ENCODE results near the gene WNK4. TPM values are rescaled to one million over a fixed set of nuclear protein-coding genes. Genes with fewer than 3 reads are reported as not detected.
A peak's percentile ranks its signal among the peaks of the same experiment; 100 is the strongest.

WNK4 gene
- total RNA-seq, 1 experiment from 2014 or later, result 1.5 TPM

DNA sequence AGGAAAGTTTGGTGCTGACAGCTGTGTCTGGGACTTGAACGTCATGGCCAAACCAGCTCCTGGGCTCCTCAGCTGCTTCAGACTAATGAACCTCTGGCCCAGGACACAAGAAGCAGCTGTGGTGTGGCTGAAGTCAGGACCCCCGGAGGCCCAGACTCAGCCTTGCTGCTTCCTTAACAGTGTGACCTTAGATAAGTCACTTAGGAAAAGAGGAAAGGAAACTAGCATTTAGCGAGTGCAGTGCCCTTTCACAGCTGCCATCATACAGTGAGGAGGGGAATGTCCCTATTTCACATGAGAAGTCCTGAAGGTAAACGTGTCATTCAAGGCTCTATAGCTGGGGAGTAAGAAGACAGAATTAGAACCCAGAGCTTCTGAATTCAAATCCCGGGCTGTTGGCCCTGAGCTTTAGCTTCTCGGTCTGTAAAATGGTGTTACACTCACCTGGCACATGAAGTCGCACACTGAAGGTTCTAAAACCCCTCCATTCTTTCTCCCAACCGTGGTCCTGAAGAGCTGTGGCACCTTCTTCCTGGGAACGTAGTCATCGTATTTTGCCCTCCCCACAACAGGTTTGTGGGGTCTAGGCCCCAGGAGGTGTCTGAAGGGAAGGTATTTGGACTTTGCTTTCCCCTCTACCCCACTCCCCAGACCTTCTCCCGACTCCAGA lies 20.3 kb upstream of the WNK4 start (continued):
- TF ChIP-seq, protein P1, sequence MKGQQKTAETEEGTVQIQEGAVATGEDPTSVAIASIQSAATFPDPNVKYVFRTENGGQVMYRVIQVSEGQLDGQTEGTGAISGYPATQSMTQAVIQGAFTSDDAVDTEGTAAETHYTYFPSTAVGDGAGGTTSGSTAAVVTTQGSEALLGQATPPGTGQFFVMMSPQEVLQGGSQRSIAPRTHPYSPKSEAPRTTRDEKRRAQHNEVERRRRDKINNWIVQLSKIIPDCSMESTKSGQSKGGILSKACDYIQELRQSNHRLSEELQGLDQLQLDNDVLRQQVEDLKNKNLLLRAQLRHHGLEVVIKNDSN (CRISPR knock-in tag; IDR thresholded peaks at IDR 0.05), result no peak
- TF ChIP-seq IRF2 (CRISPR knock-in tag; IDR thresholded peaks at IDR 0.05; ENCODE audit: borderline replicate concordance, low read depth) (no peak), RELA (CRISPR knock-in tag; IDR thresholded peaks at IDR 0.05; ENCODE audit: borderline replicate concordance) (no peak), TP53 (CRISPR knock-in tag; IDR thresholded peaks at IDR 0.05) (no peak)

GRCh38 chr17:42760652-42761581 lies 19.5 kb upstream of the WNK4 start, which contains the start of gene RAMP2:
Gene RAMP2, plus strand, starts transcription at chr17:42761227. Its CDS starts 35 bp downstream, at chr17:42761262.
- H3K9me3 Mint-ChIP-seq, result no peaks in the 10 kb centered on the region
- H3K4me1 Mint-ChIP-seq, result peaks cover 25% of the 10 kb centered on the region
- ChIA-PET POLR2A (interaction anchor here (0.6 to 1.9 kb wide), 4 partner anchors 13 to 87 kb away, joined by 3 to 8 read pairs (median 4); partner anchors contain the start of genes EZH1 and VPS25), CTCF (interaction anchor here (0.8 to 5.2 kb wide), 21 partner anchors 9 to 636 kb away, joined by 3 to 117 read pairs (median 6); partner anchors contain the start of genes BECN1, CNTD1, CNTNAP1 and COA3)
- H3K36me3 Mint-ChIP-seq, result no peaks in the 10 kb centered on the region
- H3K4me3 Mint-ChIP-seq, result peak within 1 kb of the TSS; percentile 67
- DNase-seq (ENCODE audit: low spot score) (peak; percentile 51), ATAC-seq (peak; percentile 60)
- no peak within 1 kb of the TSS for H3K27ac Mint-ChIP-seq
- peaks cover 55% of the 10 kb centered on the region for H3K27me3 Mint-ChIP-seq (ENCODE audit: low read depth)
- peak; percentile 57; the same call in 1 of the 2 replicates for TF ChIP-seq USF2 (CRISPR knock-in tag; IDR thresholded peaks at IDR 0.05)
- TF ChIP-seq, protein P2, sequence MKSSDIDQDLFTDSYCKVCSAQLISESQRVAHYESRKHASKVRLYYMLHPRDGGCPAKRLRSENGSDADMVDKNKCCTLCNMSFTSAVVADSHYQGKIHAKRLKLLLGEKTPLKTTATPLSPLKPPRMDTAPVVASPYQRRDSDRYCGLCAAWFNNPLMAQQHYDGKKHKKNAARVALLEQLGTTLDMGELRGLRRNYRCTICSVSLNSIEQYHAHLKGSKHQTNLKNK (CRISPR knock-in tag; IDR thresholded peaks at IDR 0.05), result no peak
- TF ChIP-seq, protein P3, sequence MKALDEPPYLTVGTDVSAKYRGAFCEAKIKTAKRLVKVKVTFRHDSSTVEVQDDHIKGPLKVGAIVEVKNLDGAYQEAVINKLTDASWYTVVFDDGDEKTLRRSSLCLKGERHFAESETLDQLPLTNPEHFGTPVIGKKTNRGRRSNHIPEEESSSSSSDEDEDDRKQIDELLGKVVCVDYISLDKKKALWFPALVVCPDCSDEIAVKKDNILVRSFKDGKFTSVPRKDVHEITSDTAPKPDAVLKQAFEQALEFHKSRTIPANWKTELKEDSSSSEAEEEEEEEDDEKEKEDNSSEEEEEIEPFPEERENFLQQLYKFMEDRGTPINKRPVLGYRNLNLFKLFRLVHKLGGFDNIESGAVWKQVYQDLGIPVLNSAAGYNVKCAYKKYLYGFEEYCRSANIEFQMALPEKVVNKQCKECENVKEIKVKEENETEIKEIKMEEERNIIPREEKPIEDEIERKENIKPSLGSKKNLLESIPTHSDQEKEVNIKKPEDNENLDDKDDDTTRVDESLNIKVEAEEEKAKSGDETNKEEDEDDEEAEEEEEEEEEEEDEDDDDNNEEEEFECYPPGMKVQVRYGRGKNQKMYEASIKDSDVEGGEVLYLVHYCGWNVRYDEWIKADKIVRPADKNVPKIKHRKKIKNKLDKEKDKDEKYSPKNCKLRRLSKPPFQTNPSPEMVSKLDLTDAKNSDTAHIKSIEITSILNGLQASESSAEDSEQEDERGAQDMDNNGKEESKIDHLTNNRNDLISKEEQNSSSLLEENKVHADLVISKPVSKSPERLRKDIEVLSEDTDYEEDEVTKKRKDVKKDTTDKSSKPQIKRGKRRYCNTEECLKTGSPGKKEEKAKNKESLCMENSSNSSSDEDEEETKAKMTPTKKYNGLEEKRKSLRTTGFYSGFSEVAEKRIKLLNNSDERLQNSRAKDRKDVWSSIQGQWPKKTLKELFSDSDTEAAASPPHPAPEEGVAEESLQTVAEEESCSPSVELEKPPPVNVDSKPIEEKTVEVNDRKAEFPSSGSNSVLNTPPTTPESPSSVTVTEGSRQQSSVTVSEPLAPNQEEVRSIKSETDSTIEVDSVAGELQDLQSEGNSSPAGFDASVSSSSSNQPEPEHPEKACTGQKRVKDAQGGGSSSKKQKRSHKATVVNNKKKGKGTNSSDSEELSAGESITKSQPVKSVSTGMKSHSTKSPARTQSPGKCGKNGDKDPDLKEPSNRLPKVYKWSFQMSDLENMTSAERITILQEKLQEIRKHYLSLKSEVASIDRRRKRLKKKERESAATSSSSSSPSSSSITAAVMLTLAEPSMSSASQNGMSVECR (CRISPR knock-in tag; IDR thresholded peaks at IDR 0.05; ENCODE audit: borderline replicate concordance), result peak; percentile 48; the same call in 1 of the 2 replicates
- no peak for TF ChIP-seq AR (CRISPR knock-in tag; IDR thresholded peaks at IDR 0.05)
- TF ChIP-seq ZNF138 (CRISPR knock-in tag; conservative IDR thresholded peaks at IDR 0.05), result no peak
- no peak for TF ChIP-seq ATF3 (CRISPR knock-in tag; conservative IDR thresholded peaks at IDR 0.05)
- TF ChIP-seq NFE2L1 (CRISPR knock-in tag; IDR thresholded peaks at IDR 0.05), result no peak
- peak; percentile 68; the same call in 1 of the 2 replicates for TF ChIP-seq TCF7 (CRISPR knock-in tag; IDR thresholded peaks at IDR 0.05; ENCODE audit: low read depth)
- no peak for TF ChIP-seq ESRRA (CRISPR knock-in tag; IDR thresholded peaks at IDR 0.05; ENCODE audit: borderline replicate concordance)
- TF ChIP-seq E2F1 (CRISPR knock-in tag; IDR thresholded peaks at IDR 0.05), result no peak
- peak; percentile 22; the same call in 1 of the 2 replicates for TF ChIP-seq ZNF263 (CRISPR knock-in tag; IDR thresholded peaks at IDR 0.05; ENCODE audit: low read depth)
- TF ChIP-seq MYBL2 (CRISPR knock-in tag; IDR thresholded peaks at IDR 0.05), result no peak
- 0 out of 2 replicates have a peak, but pooled peaks have one; percentile 39 for TF ChIP-seq FOXK1 (CRISPR knock-in tag; IDR thresholded peaks at IDR 0.05)
- TF ChIP-seq IRF2 (CRISPR knock-in tag; IDR thresholded peaks at IDR 0.05; ENCODE audit: borderline replicate concordance, low read depth), result no peak
- TF ChIP-seq, protein P4, sequence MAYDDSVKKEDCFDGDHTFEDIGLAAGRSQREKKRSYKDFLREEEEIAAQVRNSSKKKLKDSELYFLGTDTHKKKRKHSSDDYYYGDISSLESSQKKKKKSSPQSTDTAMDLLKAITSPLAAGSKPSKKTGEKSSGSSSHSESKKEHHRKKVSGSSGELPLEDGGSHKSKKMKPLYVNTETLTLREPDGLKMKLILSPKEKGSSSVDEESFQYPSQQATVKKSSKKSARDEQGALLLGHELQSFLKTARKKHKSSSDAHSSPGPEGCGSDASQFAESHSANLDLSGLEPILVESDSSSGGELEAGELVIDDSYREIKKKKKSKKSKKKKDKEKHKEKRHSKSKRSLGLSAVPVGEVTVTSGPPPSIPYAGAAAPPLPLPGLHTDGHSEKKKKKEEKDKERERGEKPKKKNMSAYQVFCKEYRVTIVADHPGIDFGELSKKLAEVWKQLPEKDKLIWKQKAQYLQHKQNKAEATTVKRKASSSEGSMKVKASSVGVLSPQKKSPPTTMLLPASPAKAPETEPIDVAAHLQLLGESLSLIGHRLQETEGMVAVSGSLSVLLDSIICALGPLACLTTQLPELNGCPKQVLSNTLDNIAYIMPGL (CRISPR knock-in tag; IDR thresholded peaks at IDR 0.05), result peak; percentile 62
- TF ChIP-seq FOXJ3 (CRISPR knock-in tag; IDR thresholded peaks at IDR 0.05; ENCODE audit: borderline replicate concordance), result no peak
